Ovary (tissue), 3 donors: ENCODE results near the gene PPT1.

ENCODE experiments used
- CTCF ChIP-seq, 3 donors: fragments of 450-650 bp in 2 of 3; fragments of 200-600 bp in 1 of 3; IDR thresholded peaks; one replicate each; pipeline versions ENCODE4 v1.5.1 to v1.8.0; 2016 to 2022; ENCODE audit warnings: antibody characterized with exemption in 3 of 3, mild to moderate bottlenecking in 1 of 3
- EP300 ChIP-seq: sonication (generic); formaldehyde crosslinking; IDR thresholded peaks from one replicate; pipeline ENCODE4 v1.6.1; 2017; ENCODE audit warnings: antibody characterized with exemption
- POLR2A ChIP-seq: fragments of 450-650 bp; IDR thresholded peaks from one replicate; pipeline ENCODE4 v1.6.1; 2017; ENCODE audit warnings: antibody characterized with exemption, mild to moderate bottlenecking, moderate library complexity
- donor health status: DM: no; HTN: no; CAD: no.

GRCh38 chr1:40120128-40120527 is 23.1 kb upstream of the PPT1 start:
- TF ChIP-seq CTCF (IDR thresholded peaks at IDR 0.05) (no peak), POLR2A (no peak), EP300 (no peak)
